ENCODE data around the gene CD164L2. TPM values are rescaled to one million over a fixed set of nuclear protein-coding genes. Genes with fewer than 3 reads are reported as not detected.
A peak's percentile ranks its signal among the peaks of the same experiment; 100 is the strongest.

Gene CD164L2
- total and polyA plus RNA-seq, 5 donors from 2014 or later = not detected

DNA sequence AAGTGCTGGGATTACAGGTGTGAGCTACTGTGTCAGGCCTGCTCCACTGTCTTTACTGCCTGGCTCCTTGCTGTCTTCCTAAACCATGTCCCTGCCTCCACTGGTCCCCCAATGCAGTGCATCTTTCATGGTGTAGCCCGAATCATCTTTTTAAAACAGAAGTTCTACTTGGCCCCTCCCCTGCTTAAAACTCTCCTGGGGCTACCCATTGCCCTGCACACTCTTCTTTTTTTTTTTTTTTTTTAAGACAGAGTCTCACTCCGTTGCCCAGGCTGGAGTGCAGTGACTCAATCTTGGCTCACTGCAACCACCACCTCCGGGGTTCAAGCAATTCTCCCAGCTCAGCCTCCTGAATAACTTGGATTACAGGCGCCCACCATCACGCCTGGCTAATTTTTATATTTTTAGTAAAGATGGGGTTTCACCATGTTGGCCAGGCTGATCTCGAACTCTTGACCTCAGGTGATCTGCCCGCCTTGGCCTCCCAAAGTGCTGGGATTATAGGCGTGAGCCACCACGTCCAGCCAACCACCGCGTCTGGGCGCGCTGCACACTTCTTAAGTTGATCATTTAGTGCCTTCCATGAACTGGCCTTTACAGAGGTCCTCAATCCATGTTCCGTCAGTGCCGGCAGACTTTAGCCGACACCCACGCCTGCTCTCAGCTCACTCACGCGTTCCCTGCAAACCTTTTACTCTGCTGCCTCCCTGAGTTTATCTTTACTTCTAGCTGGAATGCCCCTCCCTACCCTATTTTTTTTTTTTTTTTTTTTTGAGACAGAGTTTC lies 10.9 kb downstream of the CD164L2 start:
- no peak overlapping the region for H3K4me3 ChIP-seq (ENCODE audit: low read depth, low read length)
- peaks cover 0 to 10% (median under 1%) of the 10 kb centered on the region in 4 donors for H3K4me1 Mint-ChIP-seq
- peak overlapping the region in 1 of 3 donors; percentile 71 for H3K27ac Mint-ChIP-seq
- DNase-seq = no peak
- no peaks in the 10 kb centered on the region for H3K4me1 ChIP-seq (ENCODE audit: control insufficient read depth, insufficient read depth, low read length, poor library complexity, severe bottlenecking)
- H3K9me3 ChIP-seq (ENCODE audit: control insufficient read depth in 2 of 2, low read length in 2 of 2) = no peaks in the 10 kb centered on the region
- peaks cover 16% of the 10 kb centered on the region for H3K27me3 Mint-ChIP-seq
- H3K27ac ChIP-seq (ENCODE audit: insufficient read depth, low read length, poor library complexity, severe bottlenecking) = no peak overlapping the region
- H3K4me3 Mint-ChIP-seq = no peak overlapping the region
- H3K36me3 ChIP-seq (ENCODE audit: control insufficient read depth, insufficient read depth, low read length) = no peaks in the 10 kb centered on the region
- ATAC-seq (ENCODE audit: low read depth in 2 of 2) = no peak
- peaks cover 0 to 1% (median 0%) of the 10 kb centered on the region in 7 donors for H3K9me3 Mint-ChIP-seq
- no peaks in the 10 kb centered on the region for H3K36me3 Mint-ChIP-seq
- no peaks in the 10 kb centered on the region for H3K27me3 ChIP-seq (ENCODE audit: control insufficient read depth, insufficient read depth, low read length)

DNA sequence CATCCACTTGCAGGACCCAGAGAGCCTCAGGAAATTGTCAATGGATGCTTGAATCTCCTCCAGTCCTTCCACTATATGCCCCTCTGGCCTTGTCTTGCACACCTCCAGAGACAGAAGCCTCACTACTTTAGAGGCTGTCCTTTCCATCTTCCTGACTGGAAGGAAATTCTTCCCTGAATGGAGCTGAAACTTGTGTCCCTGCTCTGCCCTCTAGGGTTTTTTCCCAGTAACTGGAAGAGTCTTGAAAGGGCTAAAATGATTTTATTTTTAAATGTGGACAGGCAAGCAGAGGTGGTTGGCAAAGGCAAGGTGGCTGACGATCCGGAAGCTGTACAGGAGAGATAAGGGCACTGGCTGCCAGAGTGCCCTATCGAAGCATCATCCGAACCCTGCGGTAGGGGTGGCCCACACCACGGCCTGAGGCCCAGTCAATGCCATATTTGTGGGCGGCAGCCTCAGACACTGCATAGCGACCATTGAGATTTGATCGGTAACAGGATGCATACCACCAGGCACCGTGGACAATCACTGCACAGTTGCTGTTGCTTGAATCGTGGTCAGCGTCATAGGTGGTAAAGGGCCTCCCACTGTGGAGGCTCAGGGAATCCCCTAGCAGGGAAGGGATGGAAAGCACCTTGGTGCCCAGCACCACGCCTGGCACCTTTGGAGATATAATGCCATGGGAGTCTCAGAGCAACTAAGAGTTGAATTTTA lies 14.1 kb downstream of the CD164L2 start:
- Histone ChIP-seq H3K4me3 (ENCODE audit: low read depth, low read length) (no peak overlapping the region), H3K36me3 (ENCODE audit: control insufficient read depth, insufficient read depth, low read length) (no peaks in the 10 kb centered on the region), H3K27ac (ENCODE audit: insufficient read depth, low read length, poor library complexity, severe bottlenecking) (no peak overlapping the region), H3K4me1 (ENCODE audit: control insufficient read depth, insufficient read depth, low read length, poor library complexity, severe bottlenecking) (peaks cover 22% of the 10 kb centered on the region), H3K9me3 (ENCODE audit: control insufficient read depth in 2 of 2, low read length in 2 of 2) (no peaks in the 10 kb centered on the region), H3K27me3 (ENCODE audit: control insufficient read depth, insufficient read depth, low read length) (no peaks in the 10 kb centered on the region)
- DNase-seq (no peak), ATAC-seq (ENCODE audit: low read depth in 2 of 2) (no peak)
- Mint-ChIP-seq H3K9me3 (peaks cover 0 to 1% (median 0%) of the 10 kb centered on the region in 7 donors), H3K36me3 (no peaks in the 10 kb centered on the region), H3K4me3 (peak overlapping the region in 2 of 4 donors; percentile 61 to 86), H3K27ac (no peak overlapping the region), H3K27me3 (peaks cover 10% of the 10 kb centered on the region), H3K4me1 (peaks cover 0 to 32% (median 3%) of the 10 kb centered on the region in 4 donors)

GRCh38 chr1:27367160-27367650 lies 15.9 kb downstream of the CD164L2 start:
- ATAC-seq (ENCODE audit: low read depth in 2 of 2) (no peak), DNase-seq (no peak)
- H3K27me3 Mint-ChIP-seq = peaks cover 10% of the 10 kb centered on the region
- Histone ChIP-seq H3K4me3 (ENCODE audit: low read depth, low read length) (no peak overlapping the region), H3K4me1 (ENCODE audit: control insufficient read depth, insufficient read depth, low read length, poor library complexity, severe bottlenecking) (peaks cover 22% of the 10 kb centered on the region), H3K27me3 (ENCODE audit: control insufficient read depth, insufficient read depth, low read length) (no peaks in the 10 kb centered on the region), H3K36me3 (ENCODE audit: control insufficient read depth, insufficient read depth, low read length) (no peaks in the 10 kb centered on the region), H3K27ac (ENCODE audit: insufficient read depth, low read length, poor library complexity, severe bottlenecking) (no peak overlapping the region), H3K9me3 (ENCODE audit: control insufficient read depth in 2 of 2, low read length in 2 of 2) (no peaks in the 10 kb centered on the region)
- H3K4me1 Mint-ChIP-seq = peaks cover 0 to 36% (median 3%) of the 10 kb centered on the region in 4 donors
- peaks cover 0 to 1% (median 0%) of the 10 kb centered on the region in 7 donors for H3K9me3 Mint-ChIP-seq
- H3K27ac Mint-ChIP-seq = peak overlapping the region in 1 of 3 donors; percentile 32
- H3K36me3 Mint-ChIP-seq = no peaks in the 10 kb centered on the region
- H3K4me3 Mint-ChIP-seq = peak overlapping the region; percentile 75 to 90 (median 86)

GRCh38 chr1:27366411-27367159 lies 16.5 kb downstream of the CD164L2 start, which contains the start of gene MAP3K6:
Gene MAP3K6, minus strand, starts transcription at chr1:27366961. Its CDS starts 364 bp downstream, at chr1:27366597.
- Mint-ChIP-seq H3K4me1 (peaks cover 0 to 41% (median 3%) of the 10 kb centered on the region in 4 donors), H3K27ac (peak within 1 kb of the TSS in 1 of 3 donors; percentile 32), H3K27me3 (peaks cover 10% of the 10 kb centered on the region), H3K9me3 (no peaks in the 10 kb centered on the region), H3K36me3 (no peaks in the 10 kb centered on the region), H3K4me3 (peak within 1 kb of the TSS; percentile 82 to 93 (median 90))
- H3K36me3 ChIP-seq (ENCODE audit: control insufficient read depth, insufficient read depth, low read length) = no peaks in the 10 kb centered on the region
- H3K4me3 ChIP-seq (ENCODE audit: low read depth, low read length) = no peak within 1 kb of the TSS
- H3K9me3 ChIP-seq (ENCODE audit: control insufficient read depth in 2 of 2, low read length in 2 of 2) = no peaks in the 10 kb centered on the region
- DNase-seq (peak in 1 of 3 donors; percentile 49), ATAC-seq (ENCODE audit: low read depth in 2 of 2) (peak; percentile 23 to 26)
- H3K4me1 ChIP-seq (ENCODE audit: control insufficient read depth, insufficient read depth, low read length, poor library complexity, severe bottlenecking) = peaks cover 22% of the 10 kb centered on the region
- H3K27ac ChIP-seq (ENCODE audit: insufficient read depth, low read length, poor library complexity, severe bottlenecking) = peak within 1 kb of the TSS; percentile 33
- no peaks in the 10 kb centered on the region for H3K27me3 ChIP-seq (ENCODE audit: control insufficient read depth, insufficient read depth, low read length)

DNA sequence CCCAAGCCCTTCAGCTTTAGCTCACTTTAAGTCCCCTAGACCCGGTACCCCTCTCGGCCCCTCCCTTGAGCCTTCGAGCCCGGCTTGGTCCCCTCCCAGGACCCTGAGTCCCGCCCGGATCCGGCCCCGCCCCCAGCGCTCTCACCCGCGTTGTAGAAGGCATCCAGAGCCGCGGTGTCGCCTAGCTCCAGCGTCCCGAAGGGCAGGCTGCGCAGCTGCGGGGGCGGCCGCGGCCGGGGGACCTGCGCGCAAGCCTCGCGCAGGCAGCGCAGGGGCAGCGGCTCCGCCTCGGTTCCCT lies 17.1 kb downstream of the CD164L2 start:
- H3K27me3 Mint-ChIP-seq = peaks cover 10% of the 10 kb centered on the region
- H3K27ac Mint-ChIP-seq = no peak overlapping the region
- H3K4me1 Mint-ChIP-seq = peaks cover 0 to 44% (median 3%) of the 10 kb centered on the region in 4 donors
- peak overlapping the region; percentile 82 to 93 (median 90) for H3K4me3 Mint-ChIP-seq
- ATAC-seq (ENCODE audit: low read depth in 2 of 2) (peak; percentile 36 to 41), DNase-seq (peak; percentile 52 to 70 (median 68))
- no peaks in the 10 kb centered on the region for H3K36me3 ChIP-seq (ENCODE audit: control insufficient read depth, insufficient read depth, low read length)
- no peaks in the 10 kb centered on the region for H3K27me3 ChIP-seq (ENCODE audit: control insufficient read depth, insufficient read depth, low read length)
- H3K4me3 ChIP-seq (ENCODE audit: low read depth, low read length) = no peak overlapping the region
- H3K36me3 Mint-ChIP-seq = no peaks in the 10 kb centered on the region
- peaks cover 22% of the 10 kb centered on the region for H3K4me1 ChIP-seq (ENCODE audit: control insufficient read depth, insufficient read depth, low read length, poor library complexity, severe bottlenecking)
- H3K27ac ChIP-seq (ENCODE audit: insufficient read depth, low read length, poor library complexity, severe bottlenecking) = peak overlapping the region; percentile 33
- no peaks in the 10 kb centered on the region for H3K9me3 Mint-ChIP-seq
- no peaks in the 10 kb centered on the region for H3K9me3 ChIP-seq (ENCODE audit: control insufficient read depth in 2 of 2, low read length in 2 of 2)

- peak overlapping the region; percentile 73 for H3K4me3 ChIP-seq (ENCODE audit: low read depth, low read length)
- H3K9me3 Mint-ChIP-seq = no peaks in the 10 kb centered on the region
- peak overlapping the region in 2 of 3 donors; percentile 62 to 79 for H3K27ac Mint-ChIP-seq
- peaks cover 0 to 45% (median 3%) of the 10 kb centered on the region in 4 donors for H3K4me1 Mint-ChIP-seq
- peaks cover 23% of the 10 kb centered on the region for H3K4me1 ChIP-seq (ENCODE audit: control insufficient read depth, insufficient read depth, low read length, poor library complexity, severe bottlenecking)
- DNase-seq (peak; percentile 70 to 86 (median 71)), ATAC-seq (ENCODE audit: low read depth in 2 of 2) (peak; percentile 70 to 74)
- no peaks in the 10 kb centered on the region for H3K9me3 ChIP-seq (ENCODE audit: control insufficient read depth in 2 of 2, low read length in 2 of 2)
- no peaks in the 10 kb centered on the region for H3K27me3 ChIP-seq (ENCODE audit: control insufficient read depth, insufficient read depth, low read length)
- H3K4me3 Mint-ChIP-seq = peak overlapping the region; percentile 82 to 93 (median 90)
- H3K27ac ChIP-seq (ENCODE audit: insufficient read depth, low read length, poor library complexity, severe bottlenecking) = peak overlapping the region; percentile 33
- H3K36me3 ChIP-seq (ENCODE audit: control insufficient read depth, insufficient read depth, low read length) = no peaks in the 10 kb centered on the region
- no peaks in the 10 kb centered on the region for H3K36me3 Mint-ChIP-seq
- peaks cover 10% of the 10 kb centered on the region for H3K27me3 Mint-ChIP-seq
These were observed 17.6 kb downstream of the CD164L2 start for GRCh38 chr1:27365372-27366112.
